Ovary (tissue), 3 donors: ENCODE measurements around the gene RPRD1A.

Experiments
- CTCF ChIP-seq, 3 donors: fragments of 450-650 bp in 2 of 3; fragments of 200-600 bp in 1 of 3; IDR thresholded peaks; one replicate each; pipeline versions ENCODE4 v1.5.1 to v1.8.0; 2016 to 2022; ENCODE audit warnings: antibody characterized with exemption in 3 of 3, mild to moderate bottlenecking in 1 of 3
- EP300 ChIP-seq: sonication (generic); formaldehyde crosslinking; IDR thresholded peaks from one replicate; pipeline ENCODE4 v1.6.1; 2017; ENCODE audit warnings: antibody characterized with exemption
- POLR2A ChIP-seq: fragments of 450-650 bp; IDR thresholded peaks from one replicate; pipeline ENCODE4 v1.6.1; 2017; ENCODE audit warnings: antibody characterized with exemption, mild to moderate bottlenecking, moderate library complexity
- donor health status: DM: no; HTN: no; CAD: no.

GRCh38 chr18:35968278-35968880 is 99.0 kb downstream of the RPRD1A start:
- no peak for TF ChIP-seq CTCF (IDR thresholded peaks at IDR 0.05)
- TF ChIP-seq EP300, result no peak
- no peak for TF ChIP-seq POLR2A
